ENCODE results near the gene ILRUN.
"Not testable (repeated sequence)": the region's sequence is repeated elsewhere in the genome, so short reads cannot be mapped to it uniquely, and the experiment has no call there.

ILRUN gene

DNA sequence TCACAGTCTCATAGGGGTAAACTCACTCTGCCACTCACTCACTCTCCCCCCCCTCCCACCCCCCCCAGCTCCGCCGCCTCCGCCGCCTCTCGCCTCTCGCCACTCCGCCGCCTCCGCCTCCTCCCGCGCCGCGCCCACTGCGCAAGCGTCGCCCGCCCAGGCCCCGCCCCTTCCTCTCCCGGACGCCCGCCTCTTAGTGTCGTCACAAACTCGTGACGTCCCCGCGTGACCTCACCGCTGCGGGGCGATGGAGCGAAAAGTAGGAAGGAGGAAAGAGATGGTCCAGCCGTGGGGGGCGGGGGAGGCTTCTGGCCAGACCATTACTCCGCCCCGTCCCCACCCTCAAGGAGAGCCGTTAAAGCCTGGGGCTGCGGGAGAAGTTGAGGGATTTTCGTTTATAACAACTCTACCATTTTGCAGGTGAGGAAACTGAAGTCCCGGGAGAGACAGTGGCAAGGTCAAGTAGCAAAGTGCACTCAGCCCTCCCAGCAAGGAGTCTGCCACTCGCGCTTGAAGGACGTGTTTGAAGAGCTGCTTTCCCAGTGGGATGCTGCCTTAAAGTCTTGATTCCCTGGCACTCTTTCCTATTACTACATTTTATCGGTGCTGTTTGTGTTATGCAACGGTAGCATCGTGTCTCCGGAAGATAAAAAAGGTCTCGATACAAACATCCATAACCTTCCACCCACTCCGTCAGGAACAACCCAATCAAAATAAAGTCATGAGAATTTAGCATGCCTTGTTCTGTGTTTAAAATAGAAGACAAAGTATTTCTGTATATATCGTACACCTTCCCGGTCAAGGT is at the start of gene ILRUN:
Gene ILRUN (minus strand): TSS at position 29 of the 805 bp plus-strand sequence. CDS start 164 bp downstream, outside the sequence.
- DNase-seq, result peak; percentile 85

DNA sequence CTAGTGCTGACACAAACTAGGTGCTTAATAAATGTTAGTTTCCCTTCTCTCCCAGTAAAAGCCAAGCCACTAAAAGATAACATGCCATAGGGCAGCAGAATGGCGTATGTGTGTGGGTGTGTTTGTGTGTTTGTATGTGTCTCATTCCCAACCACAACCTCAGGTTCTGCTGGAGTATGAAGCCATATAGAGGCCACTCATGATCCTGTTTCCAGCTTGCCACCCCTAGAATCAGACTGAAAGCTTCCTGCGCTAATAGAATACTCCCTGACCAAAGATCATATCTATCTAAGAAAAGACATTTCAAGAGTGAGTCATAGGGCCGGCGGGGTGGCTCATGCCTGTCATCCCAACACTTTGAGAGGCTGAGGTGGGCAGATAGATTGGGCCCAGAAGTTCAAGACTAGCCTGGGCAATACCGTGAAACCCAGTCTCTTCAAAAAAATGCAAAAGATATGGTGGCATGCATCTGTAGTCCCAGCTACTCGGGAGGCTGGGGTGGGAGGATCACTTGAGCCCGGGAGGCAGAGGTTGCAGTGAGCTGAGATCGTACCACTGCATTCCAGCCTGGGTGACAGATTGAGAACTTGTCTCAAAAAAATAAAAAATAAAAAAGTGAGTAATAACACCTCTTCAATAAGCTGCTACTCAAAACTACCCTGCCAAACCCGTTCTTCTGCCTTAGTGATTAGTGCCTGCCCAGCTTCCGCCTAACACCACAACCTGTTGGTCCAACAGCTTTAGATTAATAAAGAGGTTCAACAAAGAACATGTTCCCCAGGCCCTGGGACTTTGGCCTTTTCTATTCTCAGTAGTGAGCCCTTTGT is 48.9 kb upstream of the ILRUN start:
- DNase-seq, result no peak

DNA sequence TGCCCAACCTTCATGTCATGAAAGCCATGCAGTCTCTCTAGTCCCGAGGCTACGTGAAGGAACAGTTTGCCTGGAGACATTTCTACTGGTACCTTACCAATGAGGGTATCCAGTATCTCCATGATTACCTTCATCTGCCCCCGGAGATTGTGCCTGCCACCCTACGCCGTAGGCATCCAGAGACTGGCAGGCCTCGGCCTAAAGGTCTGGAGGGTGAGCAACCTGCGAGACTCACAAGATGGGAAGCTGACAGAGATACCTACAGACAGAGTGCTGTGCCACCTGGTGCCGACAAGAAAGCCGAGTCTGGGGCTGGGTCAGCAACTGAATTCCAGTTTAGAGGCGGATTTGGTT is 47.7 kb upstream of the ILRUN start:
- DNase-seq, result not testable (repeated sequence)

DNA sequence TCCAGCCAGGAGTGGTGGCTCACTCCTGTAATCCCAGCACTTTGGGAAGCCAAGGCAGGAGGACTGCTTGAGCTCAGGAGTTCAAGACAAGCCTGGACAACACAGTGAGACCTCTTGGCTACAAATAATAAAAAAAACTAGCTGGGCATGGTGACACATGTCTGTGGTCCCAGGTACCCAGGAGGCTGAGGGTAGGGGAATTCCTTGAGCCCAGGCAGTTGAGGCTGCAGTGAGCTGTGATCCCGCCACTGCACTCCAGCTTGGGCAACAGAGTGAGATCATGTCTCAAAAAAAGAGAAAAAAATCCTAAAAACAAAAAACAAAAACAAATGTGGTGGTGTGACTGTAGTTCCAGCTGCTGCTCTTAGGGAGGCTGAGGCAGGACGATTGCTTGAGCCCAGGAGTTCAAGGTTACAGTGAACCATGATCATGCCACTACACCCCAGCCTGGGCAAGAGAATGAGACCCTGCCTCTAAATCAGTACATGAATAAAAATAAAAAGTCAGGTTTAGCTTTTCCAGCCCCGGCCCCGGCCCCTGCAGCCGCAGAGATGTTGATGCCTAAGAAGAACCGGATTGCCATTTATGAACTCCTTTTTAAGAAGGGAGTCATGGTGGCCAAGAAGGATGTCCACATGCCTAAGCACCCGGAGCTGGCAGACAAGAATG is 47.2 kb upstream of the ILRUN start:
- no peak for DNase-seq

DNA sequence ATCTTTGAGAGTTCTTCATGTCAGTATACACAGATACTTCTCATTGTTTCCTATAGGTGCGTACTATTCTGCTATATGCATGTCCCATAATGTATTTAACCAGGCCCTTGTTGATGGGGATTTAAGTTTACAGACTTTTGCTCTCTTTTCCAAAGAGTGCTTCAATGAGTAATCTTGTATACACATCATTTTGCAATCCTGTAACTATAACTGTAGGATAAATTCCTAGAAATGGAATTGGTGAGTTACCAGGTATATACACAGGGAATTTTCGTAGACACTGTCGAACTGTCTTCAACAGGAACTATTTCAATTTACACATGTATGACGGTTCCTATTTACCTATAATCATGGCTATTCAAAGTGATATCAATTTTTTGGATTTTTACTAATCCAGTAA is 45.5 kb upstream of the ILRUN start:
- DNase-seq, result no peak

DNA sequence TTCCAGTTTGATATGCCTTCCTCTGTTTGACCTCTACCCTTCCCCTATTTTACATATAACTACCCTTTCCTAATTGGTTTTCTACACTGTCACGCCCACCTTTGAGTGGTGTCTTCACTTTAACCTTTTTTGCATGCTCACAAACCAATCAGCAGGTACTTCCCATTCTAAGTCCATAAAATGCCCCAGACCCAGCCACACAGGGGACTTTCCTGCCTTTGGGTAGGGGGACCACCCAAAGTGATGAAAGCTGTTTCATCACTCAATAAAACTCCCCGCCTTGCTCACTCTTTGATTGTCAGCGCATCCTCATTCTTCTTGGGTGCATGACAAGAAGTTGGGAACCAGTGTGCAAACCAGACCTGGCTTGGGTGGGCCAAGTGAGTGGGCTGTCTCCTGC is 40.3 kb upstream of the ILRUN start:
- DNase-seq, result no peak

DNA sequence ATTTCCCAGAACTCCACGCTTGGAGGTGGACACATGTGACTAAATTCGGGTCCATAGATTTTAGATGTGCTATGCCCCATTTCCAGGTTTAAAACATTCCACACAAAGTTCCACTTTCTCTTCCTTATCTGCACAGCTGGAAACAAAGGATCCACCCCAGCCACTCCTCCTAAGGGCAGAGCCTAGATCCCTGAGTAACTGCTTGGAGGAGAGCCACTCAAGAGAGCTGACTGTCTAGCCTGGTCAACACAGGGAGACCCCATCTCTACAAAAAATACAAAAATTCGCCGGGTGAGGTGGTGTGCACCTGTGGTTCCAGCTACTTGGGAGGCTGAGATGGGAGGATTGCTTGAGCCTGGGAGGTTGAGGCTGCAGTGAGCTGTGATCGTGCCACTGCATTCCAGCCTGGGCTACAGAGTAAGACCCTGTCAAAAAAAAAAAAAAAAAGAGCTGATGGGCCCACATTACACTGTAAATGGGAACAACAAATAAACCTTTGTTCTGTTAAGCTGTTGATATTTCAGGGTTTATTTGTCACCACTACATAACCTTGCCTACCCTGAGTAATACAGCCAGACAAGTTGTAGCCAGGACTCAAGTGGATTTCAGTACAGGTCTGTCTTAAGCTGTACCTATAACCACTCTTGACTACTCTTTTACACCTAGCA is 35.0 kb upstream of the ILRUN start:
- no peak for DNase-seq

DNA sequence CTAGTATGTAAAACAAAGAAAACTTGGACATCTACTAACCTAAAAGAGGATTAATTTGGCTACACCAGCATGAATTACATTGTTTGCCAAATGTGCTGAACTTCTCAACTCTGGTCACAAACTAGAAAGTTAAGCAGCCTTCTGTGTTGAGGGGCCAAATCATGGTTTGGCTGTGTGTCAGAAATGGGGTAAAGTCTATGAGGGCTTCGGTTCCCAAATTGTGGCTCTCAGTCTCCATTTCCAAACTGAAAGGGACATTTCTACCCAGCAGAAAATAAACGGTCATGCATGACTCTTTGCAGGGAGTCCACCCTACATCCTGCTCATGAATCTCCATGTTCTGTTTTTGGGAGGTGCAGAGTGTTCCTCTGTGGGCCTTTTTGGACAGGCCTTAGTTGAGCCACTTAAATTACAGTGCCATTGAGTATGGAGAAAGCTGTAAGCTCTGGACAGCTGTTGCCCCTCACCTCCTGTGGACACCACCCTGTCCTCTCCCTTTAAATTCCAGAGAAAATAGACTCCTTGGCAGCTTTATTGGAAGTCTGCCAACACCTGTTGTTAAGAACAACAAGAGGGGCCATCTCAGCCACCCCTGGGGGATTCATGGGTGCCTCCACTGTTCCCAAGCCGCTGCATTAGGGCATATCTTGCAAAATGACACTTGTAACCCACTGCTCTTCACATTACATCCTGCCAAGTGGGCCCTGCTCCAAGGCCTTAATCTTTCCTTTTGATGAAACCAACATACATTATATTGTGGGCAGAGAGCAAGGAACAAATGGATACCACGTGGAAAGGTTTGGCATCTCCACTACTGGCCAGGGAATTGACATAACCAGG is 33.3 kb upstream of the ILRUN start:
- peak; percentile 20 for DNase-seq

DNA sequence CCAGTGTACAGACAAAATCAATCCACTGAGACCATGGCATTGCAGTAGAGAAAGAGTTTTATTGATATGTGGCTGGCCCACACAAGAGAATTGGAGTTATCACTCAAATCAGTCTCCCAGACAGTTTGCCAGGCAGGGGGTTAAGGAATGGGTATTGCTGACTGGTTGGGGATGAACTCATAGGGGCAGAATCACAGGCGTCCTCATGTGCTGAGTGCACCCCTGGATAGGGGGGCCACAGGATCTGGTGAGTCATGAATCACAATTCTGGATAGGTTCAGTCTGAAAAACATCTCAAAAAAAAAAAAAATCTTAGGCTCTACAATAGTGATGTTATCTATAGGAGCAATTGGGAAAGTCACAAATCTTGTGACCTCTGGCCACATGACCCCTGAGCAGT is 29.5 kb upstream of the ILRUN start:
- DNase-seq, result no peak

DNA sequence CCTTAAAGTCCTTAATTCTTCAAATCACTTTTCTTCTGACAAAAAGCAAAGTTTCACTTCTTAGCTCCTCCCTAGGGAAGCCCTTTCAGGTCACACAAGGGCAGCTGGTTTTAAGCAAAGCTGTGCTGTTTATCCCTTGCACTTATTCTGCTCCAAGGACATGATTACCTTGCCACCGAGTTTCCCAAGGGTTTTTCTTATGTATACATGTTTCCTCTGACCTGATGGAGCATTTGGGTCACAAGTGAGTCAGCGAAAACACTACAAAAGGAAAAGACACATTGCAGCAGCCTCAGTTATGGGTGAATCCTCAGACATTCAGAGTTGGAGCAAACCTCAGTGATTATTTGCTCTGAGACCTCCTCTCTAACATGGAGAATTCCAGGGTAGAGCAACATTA is 26.6 kb upstream of the ILRUN start:
- no peak for DNase-seq

DNA sequence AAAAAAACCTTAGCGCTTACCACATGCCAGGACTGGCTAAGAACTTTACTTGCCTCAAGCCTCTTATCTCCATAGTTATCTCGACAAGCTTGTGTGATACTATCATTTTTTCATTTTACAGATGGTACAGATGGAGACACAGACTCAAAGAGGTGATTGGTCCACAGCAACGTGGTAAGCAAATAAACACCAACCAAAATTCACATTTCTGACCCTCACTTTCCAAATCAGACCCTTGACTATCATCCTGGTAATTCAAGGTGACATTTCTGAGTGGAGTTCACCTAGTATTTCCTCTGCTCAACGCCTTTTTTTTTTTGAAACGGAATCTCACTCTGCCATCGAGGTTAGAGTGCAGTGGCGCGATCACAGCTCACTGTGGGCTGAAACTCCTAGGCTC is 25.9 kb upstream of the ILRUN start:
- no peak for DNase-seq

DNA sequence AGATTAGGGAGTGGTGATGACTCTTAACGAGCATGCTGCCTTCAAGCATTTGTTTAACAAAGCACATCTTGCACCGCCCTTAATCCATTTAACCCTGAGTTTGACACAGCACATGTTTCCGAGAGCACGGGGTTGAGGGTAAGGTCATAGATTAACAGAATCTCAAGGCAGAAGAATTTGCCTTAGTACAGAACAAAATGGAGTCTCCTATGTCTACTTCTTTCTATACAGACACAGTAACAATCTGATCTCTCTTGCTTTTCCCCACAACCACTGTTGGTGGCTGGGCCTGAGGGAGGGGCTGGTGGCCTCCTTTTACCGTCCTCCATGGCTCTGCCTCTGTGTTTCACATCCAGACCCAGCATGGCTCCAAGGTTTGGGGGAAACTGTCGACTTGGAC is 23.6 kb upstream of the ILRUN start:
- not testable (repeated sequence) for DNase-seq

DNA sequence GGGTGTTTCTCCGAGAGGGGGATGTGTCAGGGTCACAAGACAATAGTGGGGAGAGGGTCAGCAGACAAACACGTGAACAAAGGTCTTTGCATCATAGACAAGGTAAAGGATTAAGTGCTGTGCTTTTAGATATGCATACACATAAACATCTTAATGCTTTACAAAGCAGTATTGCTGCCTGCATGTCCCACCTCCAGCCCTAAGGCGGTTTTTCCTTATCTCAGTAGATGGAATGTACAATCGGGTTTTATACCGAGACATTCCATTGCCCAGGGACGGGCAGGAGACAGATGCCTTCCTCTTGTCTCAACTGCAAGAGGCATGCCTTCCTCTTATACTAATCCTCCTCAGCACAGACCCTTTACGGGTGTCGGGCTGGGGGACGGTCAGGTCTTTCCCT is 23.1 kb upstream of the ILRUN start:
- not testable (repeated sequence) for DNase-seq

DNA sequence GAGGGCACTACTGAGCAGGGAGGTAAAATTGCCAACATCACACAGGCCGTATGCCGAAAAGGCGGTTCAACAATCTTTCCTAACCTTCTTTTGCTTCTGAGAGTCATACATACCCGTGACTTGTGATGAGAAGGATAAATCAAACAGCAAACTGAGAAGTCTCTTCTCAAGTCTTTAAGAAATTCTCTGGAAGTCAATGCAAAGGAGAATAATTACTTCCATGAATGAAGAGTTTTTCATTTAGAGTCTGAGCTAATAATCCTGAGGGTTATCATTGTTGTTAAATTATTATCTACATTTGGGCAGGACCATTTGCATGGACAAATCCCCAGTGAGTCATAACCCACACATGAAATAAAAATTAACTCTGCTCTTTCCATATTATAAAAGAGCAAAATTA is 22.4 kb upstream of the ILRUN start:
- DNase-seq, result no peak

DNA sequence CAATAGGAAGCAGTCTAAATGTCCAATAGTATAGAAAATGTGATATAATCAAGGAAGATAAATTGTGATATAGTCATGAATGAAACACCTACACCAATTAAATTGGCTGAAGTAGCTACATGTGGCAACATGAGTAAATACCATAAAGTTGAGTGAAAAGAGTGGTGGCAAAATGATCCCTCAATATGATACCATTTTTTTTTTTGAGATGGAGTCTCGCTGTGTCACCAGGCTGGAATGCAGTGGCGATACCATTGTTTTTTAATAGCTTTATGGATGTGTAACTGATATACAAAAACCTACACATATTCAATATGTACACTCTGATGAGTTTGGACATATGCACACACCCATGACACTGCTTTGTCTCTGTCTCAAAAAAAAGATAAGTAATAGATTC is 20.9 kb upstream of the ILRUN start:
- DNase-seq, result no peak

DNA sequence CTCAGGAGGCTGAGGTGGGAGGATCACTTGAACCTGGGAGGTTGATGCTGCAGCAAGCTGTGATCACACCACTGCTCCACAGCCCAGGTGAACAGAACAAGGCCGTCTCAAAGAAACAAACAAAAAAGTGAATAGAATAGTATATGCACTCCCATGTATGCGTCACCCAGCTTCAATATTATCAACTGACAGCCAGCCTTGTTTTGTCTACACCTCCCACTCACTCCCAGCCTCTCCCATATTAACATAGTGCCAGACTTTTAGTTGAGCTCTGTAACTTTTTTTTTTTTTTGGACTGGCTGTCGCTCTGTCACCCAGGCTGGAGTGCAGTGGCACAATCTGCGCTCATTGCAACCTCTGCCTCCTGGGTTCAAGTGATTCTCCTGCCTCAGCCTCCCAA is 18.1 kb upstream of the ILRUN start:
- no peak for DNase-seq

DNA sequence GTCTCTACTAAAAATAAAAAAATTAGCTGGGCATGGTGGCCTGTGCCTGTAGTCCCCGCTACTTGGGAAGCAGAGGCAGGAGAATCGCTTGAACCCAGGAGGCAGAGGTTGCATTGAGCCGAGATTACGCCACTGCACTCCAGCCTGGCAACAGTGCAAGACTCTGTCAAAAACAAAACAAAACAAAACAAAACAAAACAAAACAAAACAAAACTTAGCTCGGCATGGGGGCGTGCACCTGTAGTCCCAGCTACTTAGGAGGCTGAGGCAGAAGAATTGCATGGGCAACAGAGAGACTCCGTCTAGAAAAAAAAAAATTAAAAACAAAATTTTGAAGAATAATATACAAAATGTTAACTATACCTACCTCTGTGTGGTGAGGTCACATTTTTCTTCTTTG is 16.3 kb upstream of the ILRUN start:
- not testable (repeated sequence) for DNase-seq

DNA sequence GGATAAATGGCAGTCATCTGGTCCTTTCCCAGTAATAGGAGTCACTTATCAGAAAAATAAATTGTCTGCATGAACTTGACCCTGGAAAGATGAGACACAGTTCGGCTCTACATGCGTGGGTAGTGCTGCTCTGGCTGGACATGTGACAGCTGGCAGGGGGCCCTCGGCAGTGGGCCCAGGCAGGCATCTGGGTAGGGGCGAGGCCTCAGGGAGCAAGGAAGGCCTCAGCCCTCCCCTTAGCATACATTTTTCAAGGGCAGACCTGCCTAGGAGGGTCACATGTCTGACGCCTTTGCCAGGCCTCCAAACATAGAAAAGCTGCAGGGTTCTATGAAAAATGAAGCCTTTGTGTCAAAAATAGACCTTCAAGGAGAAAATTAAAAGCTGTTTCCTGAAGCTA is 12.8 kb upstream of the ILRUN start:
- DNase-seq, result peak; percentile 90

DNA sequence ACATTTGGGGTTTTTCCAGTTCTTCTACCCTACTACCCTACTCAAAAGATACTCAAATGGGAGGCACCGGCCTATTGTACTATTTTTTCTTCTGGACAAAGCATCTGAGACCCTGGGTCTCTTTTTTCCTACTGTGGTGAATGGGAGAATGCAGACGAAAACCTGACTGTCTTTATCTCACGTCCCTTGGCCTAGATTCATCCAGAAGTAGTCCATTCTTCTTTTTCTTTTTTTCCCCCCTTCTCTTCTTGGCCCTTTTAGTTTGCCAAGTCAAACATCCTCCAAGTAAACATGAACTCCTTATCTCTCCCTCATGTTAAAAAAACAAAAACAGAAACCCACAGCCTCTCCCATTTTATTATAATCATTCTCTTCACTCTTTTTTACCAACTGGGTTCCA is 8.7 kb upstream of the ILRUN start:
- no peak for DNase-seq

DNA sequence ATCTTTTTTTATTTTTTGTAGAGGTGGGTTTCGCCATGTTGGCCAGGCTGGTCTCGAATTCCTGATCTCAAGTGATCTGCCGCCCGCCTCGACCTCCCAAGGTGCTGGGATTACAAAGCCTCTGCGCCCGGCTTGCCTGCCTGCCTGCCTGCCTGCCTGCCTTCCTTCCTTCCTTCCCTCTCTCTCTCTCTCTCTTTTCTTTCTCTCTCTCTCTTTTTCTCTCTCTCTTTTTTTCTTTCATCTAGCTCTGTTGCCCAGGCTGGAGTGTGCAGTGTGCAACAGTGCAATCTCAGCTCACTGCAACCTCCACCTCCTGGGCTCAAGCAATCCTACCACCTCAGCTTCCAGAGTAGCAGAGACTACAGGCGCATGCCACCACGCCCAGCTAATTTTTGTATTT is 4.6 kb upstream of the ILRUN start:
- no peak for DNase-seq

DNA sequence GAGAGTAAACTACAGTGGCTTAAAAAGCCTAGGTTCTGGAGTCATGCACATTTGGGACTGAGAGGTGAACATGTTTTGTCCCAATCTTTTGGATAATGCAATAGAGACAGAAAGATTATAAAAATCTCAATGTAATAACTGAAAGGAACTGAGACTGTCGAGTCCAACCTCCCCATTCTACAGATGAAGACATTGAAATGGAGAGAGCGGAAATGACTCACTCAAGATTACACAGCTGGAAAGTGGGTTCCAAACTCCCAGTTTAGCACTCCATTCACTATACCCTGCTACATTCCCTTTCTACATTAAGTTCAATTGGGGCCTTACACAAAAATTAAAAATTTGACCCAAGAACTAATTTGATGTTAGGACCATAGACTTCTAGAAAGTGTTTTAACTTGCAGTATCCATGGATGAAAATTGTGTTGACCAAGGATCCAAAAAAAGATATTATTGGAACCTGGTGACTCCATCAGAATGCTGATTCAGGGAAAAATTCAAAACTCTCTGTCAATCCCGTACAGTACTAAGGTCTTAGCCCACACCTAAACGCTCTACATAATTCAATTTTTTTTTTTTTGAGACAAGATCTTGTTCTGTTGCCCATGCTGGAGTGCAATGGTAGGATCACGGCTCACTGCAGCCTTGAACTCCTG is 1.5 kb upstream of the ILRUN start:
- no peak for DNase-seq

DNA sequence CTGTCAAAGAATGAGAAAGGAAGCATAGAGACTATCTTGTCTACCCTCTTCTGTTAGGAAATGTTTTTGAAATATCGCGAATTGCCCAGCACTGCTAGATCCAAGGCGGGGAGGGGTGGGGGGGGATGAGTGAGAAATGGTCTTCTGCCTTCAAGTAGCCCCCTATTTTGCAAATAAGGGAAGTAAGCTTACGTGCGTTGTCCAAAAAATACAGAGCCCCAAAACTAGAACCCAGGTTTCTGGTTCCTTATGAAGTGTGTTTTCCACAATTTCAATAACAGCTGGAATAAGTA is 923 bp upstream of the ILRUN start:
- DNase-seq, result no peak

Data from NCI-H446 treated with DMSO at 0.1 percent for 48 hours (cell line).